Stimulated activated CD4-positive, alpha-beta T cell treated with anti-CD3 and anti-CD28 coated beads, Interleukin-4, amount 100 ng/mL, for 4 hours (primary cell): ENCODE data around the gene ARMC12.
"Not testable (repeated sequence)": the region's sequence is repeated elsewhere in the genome, so short reads cannot be mapped to it uniquely, and the experiment has no call there.

Experiments
- DNase-seq, 2 experiments: peaks; one replicate each; pipeline ENCODE4 v3.0.0-alpha.2; 2020

Gene ARMC12

GRCh38 chr6:35736982-35737412, at the start of gene ARMC12:
Gene ARMC12 (plus strand): TSS chr6:35737032. CDS start chr6:35737109, 77 bp downstream.
- no peak for DNase-seq

GRCh38 chr6:35687658-35688604, 48.9 kb upstream of the ARMC12 start:
- peak; percentile 42 to 44 for DNase-seq

- DNase-seq, result peak; percentile 87 to 90
Measured at GRCh38 chr6:35688605-35689322, 48.1 kb upstream of the ARMC12 start, which contains the start of gene FKBP5. Gene FKBP5 (minus strand): TSS chr6:35688915. CDS start chr6:35642824, 46,091 bp downstream.

GRCh38 chr6:35690006-35690405, 46.8 kb upstream of the ARMC12 start:
- DNase-seq, result not testable (repeated sequence)

- DNase-seq, result no peak
Measured at GRCh38 chr6:35690484-35690883, 46.3 kb upstream of the ARMC12 start.

GRCh38 chr6:35691027-35691824, 45.6 kb upstream of the ARMC12 start:
- DNase-seq, result no peak

GRCh38 chr6:35694462-35694861, 42.4 kb upstream of the ARMC12 start:
- no peak for DNase-seq

- not testable (repeated sequence) for DNase-seq
Measured at GRCh38 chr6:35698430-35698829, 38.4 kb upstream of the ARMC12 start.

- DNase-seq, result no peak
Measured at GRCh38 chr6:35698858-35699257, 38.0 kb upstream of the ARMC12 start.

- no peak for DNase-seq
Measured at GRCh38 chr6:35703554-35703953, 33.3 kb upstream of the ARMC12 start.

GRCh38 chr6:35706468-35706867, 30.4 kb upstream of the ARMC12 start:
- DNase-seq, result no peak

GRCh38 chr6:35707714-35708407, 29.0 kb upstream of the ARMC12 start:
- DNase-seq, result no peak

GRCh38 chr6:35708585-35708984, 28.2 kb upstream of the ARMC12 start:
- no peak for DNase-seq

- DNase-seq, result no peak
Measured at GRCh38 chr6:35710241-35710847, 26.5 kb upstream of the ARMC12 start.

- DNase-seq, result no peak
Measured at GRCh38 chr6:35711731-35712130, 25.1 kb upstream of the ARMC12 start.

GRCh38 chr6:35713006-35713767, 23.6 kb upstream of the ARMC12 start:
- no peak for DNase-seq

- DNase-seq, result no peak
Measured at GRCh38 chr6:35716798-35717197, 20.0 kb upstream of the ARMC12 start.

GRCh38 chr6:35717449-35718374, 19.1 kb upstream of the ARMC12 start:
- DNase-seq, result no peak

- no peak for DNase-seq
Measured at GRCh38 chr6:35718375-35718736, 18.5 kb upstream of the ARMC12 start.

- DNase-seq, result peak in 1 of 2 experiments; percentile 20
Measured at GRCh38 chr6:35718911-35719381, 17.9 kb upstream of the ARMC12 start.
